Erythroblast (primary cell): ENCODE data around the gene ICA1.

Experiments used
- GATA1 ChIP-seq: IDR thresholded peaks from 2 replicates; pipeline ENCODE4 v1.6.1; 2011; ENCODE audit warnings: low read depth, mild to moderate bottlenecking, control low read depth, low read length, moderate library complexity
- POLR2A ChIP-seq: IDR thresholded peaks from 2 replicates; pipeline ENCODE4 v1.6.1; 2011; ENCODE audit warnings: mild to moderate bottlenecking, low read length

- TF ChIP-seq POLR2A (no peak), GATA1 (no peak)
Measured at GRCh38 chr7:8147760-8148463, 114.1 kb downstream of the ICA1 start.
